K562 (cell line): ENCODE data around the gene GORASP1. TPM values are rescaled to one million over a fixed set of nuclear protein-coding genes. Genes with fewer than 3 reads are reported as not detected.
"Not testable (repeated sequence)": the region's sequence is repeated elsewhere in the genome, so short reads cannot be mapped to it uniquely, and the experiment has no call there.

ENCODE experiments used
- ATAC-seq: fragments of 200-7000 bp; cut with Tn5 transposase; 3 replicates; pipeline ENCODE4 v1.9.1; 2020; ENCODE audit warnings: moderate library complexity
- BruUV-seq: library from RNA; stranded (reverse); fragments of 400-500 nt; replicated peaks from 2 replicates; lab custom pipeline; 2021; lab: Mats Ljungman, UMichigan
- CTCF ChIA-PET: fragments of 300-600 bp; formaldehyde crosslinking; extraction: SDS; loops from one replicate; lab custom pipeline; 2021; ENCODE audit warnings: low intra/inter-chr PET ratio; lab: Yijun Ruan, JAX
- POLR2A ChIA-PET: fragments of 300-600, 350-650 bp; sonication (Branson Sonifier 250); formaldehyde crosslinking; extraction: SDS; loops from one replicate; lab custom pipeline; 2021; ENCODE audit warnings: antibody characterized with exemption, inconsistent platforms; lab: Yijun Ruan, JAX
- DNase-seq, 4 experiments: peaks; one replicate each; pipeline versions ENCODE4 v3.0.0 to v3.0.0-alpha.2; 2011 to 2018; ENCODE audit warnings: low spot score in 3 of 4, mixed read lengths in 3 of 4; ENCODE audit errors: extremely low read depth in 1 of 4
- FAIRE-seq: peaks from 2 replicates; lab custom pipeline; 2011; peaks lifted over from hg19 to GRCh38; lab: Jason Lieb, UNC
- H2AFZ ChIP-seq: 2 replicates; pipeline ENCODE4 v1.6.0; 2011; ENCODE audit warnings: low read depth, low read length, control low read depth, inconsistent platforms
- H3K27ac ChIP-seq: fragments of 200-600 bp; 3 replicates; pipeline ENCODE4 v1.8.0; 2011; ENCODE audit warnings: low read depth, mild to moderate bottlenecking, control low read depth, inconsistent platforms, low read length, moderate library complexity, mixed read lengths; ENCODE audit errors: extremely low read depth
- H3K27me3 ChIP-seq, 2 experiments: fragments of 300-600 bp in 1 of 2; 2 replicates in 1 of 2; 3 replicates in 1 of 2; pipeline versions ENCODE4 v1.6.0 to v1.8.0; 2011; ENCODE audit warnings: inconsistent platforms in 2 of 2, low read length in 2 of 2, mild to moderate bottlenecking in 1 of 2, mixed read lengths in 1 of 2, moderate library complexity in 1 of 2; ENCODE audit not compliant: control insufficient read depth in 2 of 2, insufficient read depth in 2 of 2
- H3K36me3 ChIP-seq: fragments of 300-600 bp; 3 replicates; pipeline ENCODE4 v1.8.0; 2011; ENCODE audit warnings: mild to moderate bottlenecking, low read length, inconsistent platforms; ENCODE audit not compliant: control insufficient read depth, insufficient read depth
- H3K4me1 ChIP-seq, 2 experiments: fragments of 200-600 bp in 1 of 2; replicated peaks in 1 of 2; 2 replicates in 1 of 2; 3 replicates in 1 of 2; pipeline versions ENCODE4 v1.5.1 to v1.8.0; 2011; ENCODE audit warnings: inconsistent platforms in 2 of 2, low read length in 2 of 2, mild to moderate bottlenecking in 1 of 2, mixed read lengths in 1 of 2, moderate library complexity in 1 of 2; ENCODE audit not compliant: control insufficient read depth in 2 of 2, insufficient read depth in 2 of 2
- H3K4me2 ChIP-seq: 2 replicates; pipeline ENCODE4 v1.6.1; 2011; ENCODE audit warnings: low read length, control low read depth, inconsistent platforms, mixed read lengths; ENCODE audit not compliant: insufficient read depth
- H3K4me3 ChIP-seq: fragments of 200-600 bp; sonication (generic), shearing (Covaris generic); 2 replicates; pipeline ENCODE4 v1.5.1; 2016; ENCODE audit warnings: control low read depth, inconsistent platforms
- H3K79me2 ChIP-seq: fragments of 200-600 bp; 3 replicates; pipeline ENCODE4 v1.8.0; 2011; ENCODE audit warnings: low read length, inconsistent platforms; ENCODE audit not compliant: control insufficient read depth, insufficient read depth
- H3K9ac ChIP-seq, 2 experiments: 2 replicates each; pipeline versions ENCODE4 v1.6.0 to v1.6.1; 2011; ENCODE audit warnings: low read depth in 2 of 2, low read length in 2 of 2, control low read depth in 1 of 2, inconsistent platforms in 1 of 2, mild to moderate bottlenecking in 1 of 2, mixed read lengths in 1 of 2; ENCODE audit not compliant: insufficient read depth in 1 of 2
- H3K9me1 ChIP-seq: one replicate; pipeline ENCODE4 v1.6.0; 2011; ENCODE audit warnings: inconsistent platforms, mild to moderate bottlenecking, low read length, moderate library complexity; ENCODE audit not compliant: control insufficient read depth, insufficient read depth
- H3K9me3 ChIP-seq: replicated peaks from 2 replicates; pipeline ENCODE4 v1.5.1; 2011; ENCODE audit warnings: low read depth, low read length, inconsistent platforms; ENCODE audit not compliant: control insufficient read depth, insufficient read depth
- H4K20me1 ChIP-seq: replicated peaks from 2 replicates; pipeline ENCODE4 v1.6.1; 2011; ENCODE audit warnings: low read length, inconsistent platforms, mixed read lengths; ENCODE audit not compliant: control insufficient read depth, insufficient read depth
- BCOR ChIP-seq: fragments of 450-650 bp; IDR thresholded peaks from 2 replicates; pipeline ENCODE4 v1.6.1; 2016
- CBX8 ChIP-seq: fragments of 200-600 bp; sonication (generic); IDR thresholded peaks from 2 replicates; pipeline ENCODE4 v1.6.1; 2012; ENCODE audit warnings: borderline replicate concordance, mixed run types, low read depth, mild to moderate bottlenecking, moderate library complexity, mixed read lengths, low read length, control low read depth, inconsistent platforms; ENCODE audit not compliant: poor library complexity, severe bottlenecking; ENCODE audit errors: extremely low read depth
- KDM1A ChIP-seq, 2 experiments: fragments of 450-650 bp; IDR thresholded peaks; 2 replicates each; pipeline ENCODE4 v1.6.1; 2016; ENCODE audit warnings: mild to moderate bottlenecking in 2 of 2
- ZNF146 ChIP-seq: IDR thresholded peaks from one replicate; pipeline ENCODE4 v1.6.1; 2018; ENCODE audit warnings: missing compliant biosample characterization; ENCODE audit not compliant: unreplicated experiment
- ZNF518B ChIP-seq: fragments of 250-450 bp; sonication (Bioruptor Pico); IDR thresholded peaks from 2 replicates; pipeline ENCODE4 v1.5.0; 2021; ENCODE audit warnings: mild to moderate bottlenecking, moderate library complexity
- WGBS: fragments of 100-300 bp; shearing (Covaris generic); methylation state at CpG from one replicate; pipeline ENCODE4 v1.1.6; 2016; ENCODE audit warnings: low coverage, mixed read lengths; ENCODE audit not compliant: insufficient coverage; ENCODE audit errors: missing lambda C conversion rate; 5-methylcytosine and 5-hydroxymethylcytosine counted together
- in situ Hi-C: fragments of 300-500 bp; cut with MboI; formaldehyde crosslinking; loops from 4 replicates; pipeline ENCODE4 v1.15.0; 2018; ENCODE audit warnings: inconsistent platforms, mixed read lengths
- intact Hi-C: fragments of 100-400 bp; cut with micrococcal nuclease; formaldehyde crosslinking; loops from 2 replicates; pipeline ENCODE4 v1.14.2; 2022
- polyA plus RNA-seq, 8 experiments: library from polyadenylated mRNA; depleted of rRNA in 4 of 8; stranded (reverse) in 5 of 8; unstranded in 3 of 8; fragments of >200 nt; fragmentation: Nextera tagmentation in 2 of 8; fragmentation: Illumina TruSeq in 1 of 8; extraction: Ambion mirVana in 2 of 8; extraction: Trizol in 1 of 8; gene quantifications; 2 replicates each; pipeline versions ENCODE4 v1.2.1 to v1.2.3, GENCODE V29; 2011 to 2014; ENCODE audit warnings: inconsistent platforms in 1 of 8, missing spikeins in 1 of 8
- total RNA-seq, 7 experiments: library from RNA; depleted of rRNA in 6 of 7; stranded (reverse); fragments of >200 nt in 6 of 7; fragmentation: Illumina TruSeq in 2 of 7; extraction: Trizol in 2 of 7; gene quantifications; 2 replicates each; pipeline versions ENCODE4 v1.2.1 to v1.2.3, GENCODE V29; 2011 to 2021; ENCODE audit warnings: low replicate concordance in 1 of 7

GORASP1 gene
- total and polyA plus RNA-seq, 9 of the 15 experiments (the other 6 are each of a cell fraction or from before 2014, with no cell fraction given): 8.4 to 87.9 (median 67.6) TPM

GRCh38 chr3:39062180-39062579 is 45.2 kb downstream of the GORASP1 start (continued):
- no peak for TF ChIP-seq ZNF518B (CRISPR knock-in tag)
- TF ChIP-seq CBX8: no peak

GRCh38 chr3:39061228-39061627 is 46.2 kb downstream of the GORASP1 start:
- H3K27ac ChIP-seq, H3K4me1 ChIP-seq, H3K36me3 ChIP-seq, H3K9me3 ChIP-seq, H3K4me3 ChIP-seq, FAIRE-seq, H2AFZ ChIP-seq, H3K4me2 ChIP-seq, intact Hi-C loops, H3K9me1 ChIP-seq, H3K9ac ChIP-seq, BruUV-seq, ATAC-seq, POLR2A ChIA-PET, DNase-seq, H3K27me3 ChIP-seq, CTCF ChIA-PET, H4K20me1 ChIP-seq, in situ Hi-C loops: not testable (repeated sequence)
- peaks cover 30% of the 10 kb centered on the region for H3K79me2 ChIP-seq
- TF ChIP-seq KDM1A (IDR thresholded peaks at IDR 0.05) (0 out of 4 replicates have a peak, but pooled peaks of 1 of the 2 experiments have one; percentile 27), ZNF146 (CRISPR knock-in tag) (peak; percentile 74), BCOR (0 out of 2 replicates have a peak, but pooled peaks have one; percentile 27)
- 55% methylated on average over 2 of the region's 2 CpGs for WGBS
